Prostate gland (tissue), 2 donors: Measurements from ENCODE around the gene ORC5.

Experiments used
- POLR2A ChIP-seq: fragments of 450-650 bp; IDR thresholded peaks from one replicate; pipeline ENCODE4 v1.6.1; 2016; ENCODE audit warnings: antibody characterized with exemption, mild to moderate bottlenecking
- POLR2AphosphoS5 ChIP-seq: sonication (generic); formaldehyde crosslinking; IDR thresholded peaks from one replicate; pipeline ENCODE4 v1.6.1; 2017; ENCODE audit warnings: antibody characterized with exemption
- TF ChIP-seq, protein P1 (sequence below), 4 experiments: fragments of 200-600 bp in 2 of 4; fragments of 450-650 bp in 2 of 4; sonication (generic) in 2 of 4; IDR thresholded peaks; 1 replicate in 3 of 4; 2 replicates in 1 of 4; pipeline ENCODE4 v1.5.1; 2016 to 2019; ENCODE audit warnings: antibody characterized with exemption in 4 of 4, mild to moderate bottlenecking in 2 of 4, moderate library complexity in 2 of 4

DNA sequence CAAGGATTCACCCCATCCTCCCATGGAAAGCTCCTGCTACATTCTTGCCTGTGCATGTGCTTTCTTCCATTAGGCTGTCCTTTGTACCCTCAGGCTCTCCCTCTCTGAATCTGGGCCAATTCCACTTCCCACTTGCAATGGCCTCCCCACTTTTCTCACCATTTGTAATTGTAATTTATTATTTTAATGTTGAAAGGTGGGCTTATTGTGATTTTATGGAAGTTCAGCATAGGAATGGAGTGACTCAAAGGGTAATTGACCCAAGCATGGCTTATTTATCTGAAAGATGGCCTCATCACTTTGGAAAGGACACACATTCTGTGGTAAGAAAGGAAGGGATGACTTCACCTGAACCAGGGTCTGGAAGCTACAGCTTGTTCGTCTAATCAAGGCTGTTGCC lies 46.9 kb upstream of the ORC5 start:
- TF ChIP-seq POLR2A (no peak), POLR2AphosphoS5 (no peak)
- TF ChIP-seq, protein P1, sequence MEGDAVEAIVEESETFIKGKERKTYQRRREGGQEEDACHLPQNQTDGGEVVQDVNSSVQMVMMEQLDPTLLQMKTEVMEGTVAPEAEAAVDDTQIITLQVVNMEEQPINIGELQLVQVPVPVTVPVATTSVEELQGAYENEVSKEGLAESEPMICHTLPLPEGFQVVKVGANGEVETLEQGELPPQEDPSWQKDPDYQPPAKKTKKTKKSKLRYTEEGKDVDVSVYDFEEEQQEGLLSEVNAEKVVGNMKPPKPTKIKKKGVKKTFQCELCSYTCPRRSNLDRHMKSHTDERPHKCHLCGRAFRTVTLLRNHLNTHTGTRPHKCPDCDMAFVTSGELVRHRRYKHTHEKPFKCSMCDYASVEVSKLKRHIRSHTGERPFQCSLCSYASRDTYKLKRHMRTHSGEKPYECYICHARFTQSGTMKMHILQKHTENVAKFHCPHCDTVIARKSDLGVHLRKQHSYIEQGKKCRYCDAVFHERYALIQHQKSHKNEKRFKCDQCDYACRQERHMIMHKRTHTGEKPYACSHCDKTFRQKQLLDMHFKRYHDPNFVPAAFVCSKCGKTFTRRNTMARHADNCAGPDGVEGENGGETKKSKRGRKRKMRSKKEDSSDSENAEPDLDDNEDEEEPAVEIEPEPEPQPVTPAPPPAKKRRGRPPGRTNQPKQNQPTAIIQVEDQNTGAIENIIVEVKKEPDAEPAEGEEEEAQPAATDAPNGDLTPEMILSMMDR (IDR thresholded peaks at IDR 0.05) = no peak
